Hepatocyte (in vitro differentiated cells): ENCODE measurements around the gene IRF2BPL. TPM values are rescaled to one million over a fixed set of nuclear protein-coding genes. Genes with fewer than 3 reads are reported as not detected.

Source experiments
- DNase-seq: peaks from one replicate; pipeline ENCODE4 v3.0.0-alpha.2; 2016; ENCODE audit warnings: low spot score
- H2AFZ ChIP-seq: fragments of 200-600 bp; sonication (generic); 2 replicates; pipeline ENCODE4 v1.6.0; 2016; ENCODE audit warnings: antibody characterized with exemption, mild to moderate bottlenecking
- H3K27ac ChIP-seq: fragments of 200-600 bp; sonication (generic); 2 replicates; pipeline ENCODE4 v1.5.1; 2016; ENCODE audit warnings: mild to moderate bottlenecking
- H3K27me3 ChIP-seq: fragments of 200-600 bp; sonication (generic); 2 replicates; pipeline ENCODE4 v1.6.1; 2016
- H3K36me3 ChIP-seq: fragments of 200-600 bp; sonication (generic); replicated peaks from 2 replicates; pipeline ENCODE4 v1.5.1; 2016; ENCODE audit warnings: low read depth; ENCODE audit not compliant: insufficient read depth
- H3K4me1 ChIP-seq: fragments of 200-600 bp; sonication (generic); 2 replicates; pipeline ENCODE4 v1.5.1; 2016; ENCODE audit warnings: mild to moderate bottlenecking, moderate library complexity; ENCODE audit not compliant: insufficient read depth
- H3K4me2 ChIP-seq: fragments of 200-600 bp; sonication (generic); 2 replicates; pipeline ENCODE4 v1.6.0; 2016
- H3K4me3 ChIP-seq: fragments of 200-600 bp; sonication (generic); 2 replicates; pipeline ENCODE4 v1.5.1; 2016; ENCODE audit warnings: mild to moderate bottlenecking
- H3K79me2 ChIP-seq: fragments of 200-600 bp; sonication (generic); 2 replicates; pipeline ENCODE4 v1.6.0; 2017; ENCODE audit warnings: mild to moderate bottlenecking
- H3K9me2 ChIP-seq: fragments of 200-600 bp; sonication (generic); replicated peaks from 2 replicates; pipeline ENCODE4 v1.6.0; 2017; ENCODE audit warnings: mild to moderate bottlenecking; ENCODE audit not compliant: insufficient read depth
- H3K9me3 ChIP-seq: fragments of 200-600 bp; sonication (generic); 2 replicates; pipeline ENCODE4 v1.5.1; 2016; ENCODE audit warnings: low read depth, mild to moderate bottlenecking
- H4K20me1 ChIP-seq: fragments of 200-600 bp; sonication (generic); 2 replicates; pipeline ENCODE4 v1.6.0; 2016; ENCODE audit warnings: mild to moderate bottlenecking; ENCODE audit not compliant: insufficient read depth, poor library complexity, severe bottlenecking
- CTCF ChIP-seq: fragments of 200-600 bp; sonication (generic); IDR thresholded peaks from 2 replicates; pipeline ENCODE4 v1.5.1; 2016; ENCODE audit warnings: antibody characterized with exemption, mild to moderate bottlenecking; ENCODE audit not compliant: poor library complexity
- EZH2 ChIP-seq: fragments of 200-600 bp; sonication (generic); IDR thresholded peaks from 2 replicates; pipeline ENCODE4 v1.6.1; 2016; ENCODE audit warnings: antibody characterized with exemption, mild to moderate bottlenecking, borderline replicate concordance
- EZH2phosphoT487 ChIP-seq: fragments of 200-600 bp; sonication (generic); IDR thresholded peaks from one replicate; pipeline ENCODE4 v1.6.1; 2018; ENCODE audit warnings: antibody characterized with exemption, mild to moderate bottlenecking, low read depth, moderate library complexity; ENCODE audit not compliant: unreplicated experiment, severe bottlenecking
- WGBS: methylation state at CpG from one replicate; pipeline ENCODE4 v1.1.6; 2016; ENCODE audit warnings: low lambda C conversion rate; ENCODE audit errors: missing lambda C conversion rate; 5-methylcytosine and 5-hydroxymethylcytosine counted together
- polyA plus RNA-seq: library from polyadenylated mRNA; unstranded; fragments of >200 nt; fragmentation: Nextera tagmentation; extraction: Ambion mirVana; gene quantifications from 2 replicates; pipeline ENCODE4 v1.2.1, GENCODE V29; 2016
- total RNA-seq: library from RNA; depleted of rRNA; stranded (reverse); fragments of >200 nt; gene quantifications from 2 replicates; pipeline ENCODE4 v1.2.3, GENCODE V29; 2014

IRF2BPL gene
- total and polyA plus RNA-seq, 2 experiments from 2014 or later, result 34.5 to 52.1 TPM

GRCh38 chr14:77058117-77058516, 29.6 kb upstream of the IRF2BPL start:
- 67% methylated on average over 9 of the region's 9 CpGs for WGBS

GRCh38 chr14:77055981-77056380, 27.5 kb upstream of the IRF2BPL start:
- Histone ChIP-seq H3K27ac (no peak overlapping the region), H3K79me2 (no peaks in the 10 kb centered on the region), H3K4me3 (no peak overlapping the region), H4K20me1 (no peaks in the 10 kb centered on the region), H3K4me2 (no peak overlapping the region), H2AFZ (no peak overlapping the region), H3K36me3 (no peaks in the 10 kb centered on the region), H3K9me2 (no peaks in the 10 kb centered on the region), H3K9me3 (no peaks in the 10 kb centered on the region), H3K4me1 (no peaks in the 10 kb centered on the region), H3K27me3 (no peaks in the 10 kb centered on the region)
- TF ChIP-seq EZH2 (no peak), CTCF (no peak), EZH2phosphoT487 (no peak)
- 86% methylated on average over 3 of the region's 3 CpGs for WGBS
- DNase-seq, result no peak

More at GRCh38 chr14:77058117-77058516, 29.6 kb upstream of the IRF2BPL start:
- TF ChIP-seq EZH2phosphoT487 (no peak), CTCF (no peak), EZH2 (no peak)
- Histone ChIP-seq H3K36me3 (no peaks in the 10 kb centered on the region), H4K20me1 (no peaks in the 10 kb centered on the region), H3K4me1 (no peaks in the 10 kb centered on the region), H3K9me3 (no peaks in the 10 kb centered on the region), H3K79me2 (no peaks in the 10 kb centered on the region), H2AFZ (no peak overlapping the region), H3K27ac (no peak overlapping the region), H3K27me3 (no peaks in the 10 kb centered on the region), H3K4me2 (no peak overlapping the region), H3K4me3 (no peak overlapping the region), H3K9me2 (no peaks in the 10 kb centered on the region)
- no peak for DNase-seq

- Histone ChIP-seq H3K4me1 (no peaks in the 10 kb centered on the region), H3K9me3 (no peaks in the 10 kb centered on the region), H3K4me2 (no peak overlapping the region), H3K27me3 (no peaks in the 10 kb centered on the region), H3K36me3 (no peaks in the 10 kb centered on the region), H3K27ac (no peak overlapping the region), H4K20me1 (no peaks in the 10 kb centered on the region), H2AFZ (no peak overlapping the region), H3K9me2 (no peaks in the 10 kb centered on the region), H3K4me3 (no peak overlapping the region), H3K79me2 (no peaks in the 10 kb centered on the region)
- TF ChIP-seq EZH2, result no peak
- no peak for TF ChIP-seq EZH2phosphoT487
- TF ChIP-seq CTCF, result no peak
- WGBS, result 95% methylated on average over 5 of the region's 5 CpGs
- no peak for DNase-seq
Observed at GRCh38 chr14:77055306-77055705, 26.8 kb upstream of the IRF2BPL start.
